Panc1 (cell line): ENCODE results near the gene DCUN1D3. TPM values are rescaled to one million over a fixed set of nuclear protein-coding genes. Genes with fewer than 3 reads are reported as not detected.

Experiments
- ATAC-seq: fragments of 200-7000 bp; cut with Tn5 transposase; 2 replicates; pipeline ENCODE4 v1.9.1; 2020; ENCODE audit warnings: mild to moderate bottlenecking, moderate library complexity
- BruUV-seq: library from RNA; stranded (reverse); fragments of 400-500 nt; replicated peaks from 2 replicates; lab custom pipeline; 2021; lab: Mats Ljungman, UMichigan
- CTCF ChIA-PET: fragments of 300-600 bp; sonication (Branson Sonifier 250); formaldehyde crosslinking; loops from one replicate; lab custom pipeline; 2022; ENCODE audit warnings: antibody characterized with exemption; lab: Charles Lee
- POLR2A ChIA-PET: fragments of 300-600 bp; sonication (Branson Sonifier 250); formaldehyde crosslinking; loops from one replicate; lab custom pipeline; 2022; ENCODE audit warnings: antibody characterized with exemption; lab: Charles Lee
- DNase-seq: peaks from one replicate; pipeline ENCODE4 v3.0.0-alpha.2; 2010; ENCODE audit warnings: low read depth, low spot score
- H3K27ac ChIP-seq: 2 replicates; pipeline ENCODE4 v1.5.1; 2011; ENCODE audit warnings: mild to moderate bottlenecking, low read length, inconsistent platforms
- H3K27me3 ChIP-seq: fragments of 200-500 bp; sonication (Bioruptor generic); 2 replicates; pipeline ENCODE4 v1.6.0; 2014; ENCODE audit warnings: low read length, inconsistent platforms; ENCODE audit not compliant: control insufficient read depth, insufficient read depth
- H3K36me3 ChIP-seq: fragments of 200-500 bp; sonication (Bioruptor generic); 2 replicates; pipeline ENCODE4 v1.5.1; 2014; ENCODE audit warnings: inconsistent platforms, mild to moderate bottlenecking, low read length, moderate library complexity; ENCODE audit not compliant: control insufficient read depth, insufficient read depth
- H3K4me1 ChIP-seq: 2 replicates; pipeline ENCODE4 v1.5.1; 2011; ENCODE audit warnings: inconsistent platforms, mild to moderate bottlenecking, low read length, moderate library complexity; ENCODE audit not compliant: control insufficient read depth, insufficient read depth
- H3K4me3 ChIP-seq, 2 experiments: 2 replicates each; pipeline ENCODE4 v1.5.1; 2011 to 2012; ENCODE audit warnings: low read depth in 2 of 2, low read length in 2 of 2, mild to moderate bottlenecking in 2 of 2, inconsistent platforms in 1 of 2, moderate library complexity in 1 of 2
- H3K9me3 ChIP-seq: fragments of 200-500 bp; sonication (Bioruptor generic); 2 replicates; pipeline ENCODE4 v1.5.1; 2014; ENCODE audit warnings: low read depth, mild to moderate bottlenecking, inconsistent platforms, low read length, moderate library complexity; ENCODE audit not compliant: control insufficient read depth, insufficient read depth
- CTCF ChIP-seq: fragments of 450-650 bp; IDR thresholded peaks from 2 replicates; pipeline ENCODE4 v1.5.1; 2017; ENCODE audit warnings: mild to moderate bottlenecking
- POLR2AphosphoS5 ChIP-seq: IDR thresholded peaks from 2 replicates; pipeline ENCODE4 v1.6.1; 2012; ENCODE audit warnings: mild to moderate bottlenecking, low read depth, low read length, moderate library complexity
- REST ChIP-seq, 2 experiments: IDR thresholded peaks; 2 replicates each; pipeline ENCODE4 v1.6.1; 2011 to 2012; ENCODE audit warnings: low read depth in 2 of 2, control low read depth in 1 of 2, low read length in 1 of 2, mild to moderate bottlenecking in 1 of 2, moderate library complexity in 1 of 2; ENCODE audit not compliant: insufficient read depth in 1 of 2
- SIN3A ChIP-seq: IDR thresholded peaks from 2 replicates; pipeline ENCODE4 v1.6.1; 2012; ENCODE audit warnings: low read depth, mild to moderate bottlenecking, low read length, moderate library complexity, borderline replicate concordance; ENCODE audit not compliant: insufficient read depth
- TCF7L2 ChIP-seq: IDR thresholded peaks from 2 replicates; pipeline ENCODE4 v1.6.1; 2011; ENCODE audit warnings: mild to moderate bottlenecking, low read depth, low read length, inconsistent platforms
- in situ Hi-C: cut with HindIII; loops from 2 replicates; pipeline ENCODE4 v1.10.0; 2016; ENCODE audit warnings: low sequenced_read_pairs, low pct_unique_long_range_greater_than_20kb
- intact Hi-C: fragments of 100-400 bp; cut with micrococcal nuclease; formaldehyde crosslinking; loops from one replicate; pipeline ENCODE4 v1.10.0; 2022; ENCODE audit not compliant: unreplicated experiment
- total RNA-seq: library from RNA; stranded (reverse); gene quantifications from one replicate; pipeline ENCODE4 v1.2.1, GENCODE V29; 2021; ENCODE audit not compliant: unreplicated experiment

DCUN1D3 gene
- total RNA-seq, 1 experiment from 2014 or later = 23.5 TPM

GRCh38 chr16:20859229-20859628 is 40.9 kb downstream of the DCUN1D3 start:
- Histone ChIP-seq H3K4me3 (no peak overlapping the region), H3K27ac (no peak overlapping the region), H3K36me3 (no peaks in the 10 kb centered on the region), H3K9me3 (no peaks in the 10 kb centered on the region), H3K27me3 (no peaks in the 10 kb centered on the region), H3K4me1 (no peaks in the 10 kb centered on the region)
- ChIA-PET POLR2A (no interaction called here), CTCF (no interaction called here)
- TF ChIP-seq POLR2AphosphoS5 (no peak), SIN3A (no peak), REST (IDR thresholded peaks at IDR 0.05; ENCODE audit: insufficient read depth in 1 of 2, low read depth in 2 of 2, low read length in 1 of 2) (no peak), TCF7L2 (no peak), CTCF (no peak)
- no peak for ATAC-seq
- no peak for DNase-seq
- intact Hi-C loops = no loop called here
- BruUV-seq = no TSS peak
- in situ Hi-C loops = no loop called here

GRCh38 chr16:20857281-20857680 is 42.9 kb downstream of the DCUN1D3 start:
- no peaks in the 10 kb centered on the region for H3K9me3 ChIP-seq
- peaks cover 4% of the 10 kb centered on the region; the same call in 1 of the 2 replicates for H3K36me3 ChIP-seq
- H3K4me1 ChIP-seq = peaks cover 4% of the 10 kb centered on the region; the same call in 1 of the 2 replicates
- ChIA-PET POLR2A (no interaction called here), CTCF (no interaction called here)
- BruUV-seq = no TSS peak
- ATAC-seq = no peak
- in situ Hi-C loops (no loop called here), intact Hi-C loops (no loop called here)
- H3K4me3 ChIP-seq = no peak overlapping the region
- no peak for DNase-seq
- no peaks in the 10 kb centered on the region for H3K27me3 ChIP-seq
- TF ChIP-seq POLR2AphosphoS5 = no peak
- no peak for TF ChIP-seq CTCF
- TF ChIP-seq SIN3A = no peak
- H3K27ac ChIP-seq = no peak overlapping the region
